ENCODE measurements around the gene CCDC15.

The CCDC15 gene

DNA sequence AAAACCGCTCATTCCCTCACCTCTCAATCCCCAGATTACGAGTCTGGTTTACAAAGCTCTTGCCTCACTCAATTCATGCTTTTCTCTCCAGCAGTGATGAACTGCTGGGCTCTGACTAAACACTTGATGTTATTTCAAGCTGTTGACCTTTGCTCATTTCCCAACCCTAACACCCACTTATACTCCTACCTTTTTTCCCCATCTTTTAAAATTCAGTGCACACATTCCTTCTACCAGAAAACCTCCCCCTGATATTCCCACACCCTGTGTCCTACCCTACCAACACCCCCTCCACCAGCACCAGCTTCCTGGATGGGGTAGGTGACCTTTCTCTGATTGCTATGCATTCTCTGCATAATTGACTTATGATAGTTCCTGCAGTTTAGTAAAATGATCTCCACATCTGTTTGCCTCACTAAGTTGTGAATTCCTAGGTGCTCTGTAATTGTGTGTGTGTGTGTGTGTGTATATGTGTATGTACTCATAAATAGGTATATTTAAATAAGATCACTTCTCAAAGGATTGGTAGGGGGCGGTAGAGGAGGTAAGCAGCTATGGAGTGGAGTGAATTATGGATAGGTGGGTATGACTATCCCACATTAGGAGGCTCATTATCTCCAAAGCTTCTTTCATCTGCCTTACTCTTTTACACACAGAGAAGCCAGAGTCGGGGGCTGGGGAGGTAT is 19.0 kb upstream of the CCDC15 start:
- Histone ChIP-seq H4K12ac (ENCODE audit: low read depth, low read length) (no peak overlapping the region), H2BK12ac (ENCODE audit: low read length) (no peak overlapping the region), H3K27me3 (ENCODE audit: insufficient read depth, low read length) (no peaks in the 10 kb centered on the region), H3K4me2 (ENCODE audit: low read length) (no peak overlapping the region), H3K9ac (ENCODE audit: low read length) (no peak overlapping the region), H2BK120ac (ENCODE audit: insufficient read depth, low read length, poor library complexity) (no peak overlapping the region), H2AFZ (ENCODE audit: insufficient read depth, low read length, poor library complexity) (no peak overlapping the region), H3K4me1 (ENCODE audit: control insufficient read depth in 1 of 2, insufficient read depth in 2 of 2, low read length in 2 of 2) (peaks cover 0 to 3% of the 10 kb centered on the region in 2 experiments), H3K79me1 (ENCODE audit: low read length) (no peaks in the 10 kb centered on the region), H3K4me3 (ENCODE audit: low read depth, low read length) (no peak overlapping the region), H4K8ac (ENCODE audit: low read depth, low read length) (no peak overlapping the region), H4K91ac (ENCODE audit: low read depth, low read length) (no peak overlapping the region), H3K14ac (ENCODE audit: low read length) (no peak overlapping the region), H3K4ac (ENCODE audit: low read depth, low read length) (no peak overlapping the region), H3K9me3 (ENCODE audit: insufficient read depth, low read depth, low read length) (peaks cover 2% of the 10 kb centered on the region), H3K79me2 (ENCODE audit: control insufficient read depth, insufficient read depth, low read length, poor library complexity) (no peaks in the 10 kb centered on the region), H3K36me3 (ENCODE audit: control insufficient read depth in 1 of 2, insufficient read depth in 2 of 2, low read length in 2 of 2) (no peaks in the 10 kb centered on the region), H2BK5ac (ENCODE audit: low read depth, low read length, poor library complexity) (no peak overlapping the region), H3K23ac (ENCODE audit: low read length) (no peak overlapping the region), H3K27ac (ENCODE audit: low read depth, low read length) (no peak overlapping the region), H2AK5ac (ENCODE audit: low read length) (no peak overlapping the region), H3K18ac (ENCODE audit: low read length) (no peak overlapping the region)
- no CpG with 5 or more reads among the region's 4 CpGs for WGBS (ENCODE audit: extremely low coverage, insufficient coverage, insufficient read length)
- no peak for DNase-seq

DNA sequence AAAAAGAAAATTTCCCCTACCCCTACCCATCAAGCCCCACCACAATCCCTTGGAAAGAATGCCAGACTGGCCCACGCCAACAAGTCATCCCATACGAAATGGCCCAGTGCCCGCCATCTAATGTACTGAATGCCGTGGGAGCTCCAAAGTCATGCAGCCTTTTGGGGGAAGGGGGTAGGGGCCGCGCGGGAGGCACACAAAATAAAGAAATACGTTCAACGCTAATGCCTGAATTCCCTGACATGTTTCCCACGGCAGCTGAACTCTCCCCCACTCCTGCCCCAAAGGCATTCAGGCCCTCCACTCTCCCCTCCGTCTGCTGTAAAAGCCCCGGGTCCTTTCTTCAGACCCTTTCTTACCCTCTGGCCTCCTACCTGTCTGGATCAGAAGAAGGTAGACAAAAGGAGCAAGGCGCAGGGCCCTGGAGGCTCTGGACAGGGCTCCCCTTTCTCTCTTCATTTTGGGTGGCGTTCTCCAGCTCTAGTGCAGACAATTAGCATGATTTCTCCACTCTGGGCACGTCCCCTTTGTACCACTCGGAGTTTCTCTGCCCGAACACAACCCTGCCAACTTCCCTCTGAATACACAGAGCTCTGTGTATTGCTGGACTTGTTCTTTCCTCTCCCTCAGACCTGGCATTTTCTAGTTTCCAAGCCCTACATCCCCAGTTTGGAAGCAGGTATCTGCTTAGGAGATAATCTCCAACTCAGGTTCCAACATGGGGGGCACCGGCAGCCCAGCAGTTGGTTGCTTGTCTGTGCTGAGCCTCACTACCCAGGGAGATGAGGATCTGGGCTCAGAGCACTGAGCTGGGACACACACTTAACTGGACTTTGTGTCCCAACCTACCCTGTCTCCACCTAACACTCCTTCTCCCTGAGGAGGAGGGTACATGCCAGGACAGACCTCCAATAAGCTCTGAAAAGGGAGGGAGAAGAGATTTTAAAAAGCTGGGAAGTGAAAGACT is 18.2 kb upstream of the CCDC15 start, which contains the start of gene HEPACAM:
Gene HEPACAM, minus strand, starts transcription at position 500 of the 967 bp plus-strand sequence. Its CDS starts 41 bp downstream, at position 459.
- Histone ChIP-seq H3K4me1 (ENCODE audit: control insufficient read depth in 1 of 2, insufficient read depth in 2 of 2, low read length in 2 of 2) (peaks cover 0 to 3% of the 10 kb centered on the region in 2 experiments), H3K36me3 (ENCODE audit: control insufficient read depth in 1 of 2, insufficient read depth in 2 of 2, low read length in 2 of 2) (no peaks in the 10 kb centered on the region), H2AFZ (ENCODE audit: insufficient read depth, low read length, poor library complexity) (no peak within 1 kb of the TSS), H3K9me3 (ENCODE audit: insufficient read depth, low read depth, low read length) (peaks cover 2% of the 10 kb centered on the region), H3K79me2 (ENCODE audit: control insufficient read depth, insufficient read depth, low read length, poor library complexity) (no peaks in the 10 kb centered on the region), H4K12ac (ENCODE audit: low read depth, low read length) (no peak within 1 kb of the TSS), H3K79me1 (ENCODE audit: low read length) (no peaks in the 10 kb centered on the region), H3K27ac (ENCODE audit: low read depth, low read length) (no peak within 1 kb of the TSS), H3K4me2 (ENCODE audit: low read length) (no peak within 1 kb of the TSS), H4K8ac (ENCODE audit: low read depth, low read length) (no peak within 1 kb of the TSS), H3K23ac (ENCODE audit: low read length) (no peak within 1 kb of the TSS), H2AK5ac (ENCODE audit: low read length) (no peak within 1 kb of the TSS), H3K4ac (ENCODE audit: low read depth, low read length) (no peak within 1 kb of the TSS), H4K91ac (ENCODE audit: low read depth, low read length) (no peak within 1 kb of the TSS), H3K18ac (ENCODE audit: low read length) (no peak within 1 kb of the TSS), H3K14ac (ENCODE audit: low read length) (no peak within 1 kb of the TSS), H3K9ac (ENCODE audit: low read length) (no peak within 1 kb of the TSS), H3K4me3 (ENCODE audit: low read depth, low read length) (no peak within 1 kb of the TSS), H2BK120ac (ENCODE audit: insufficient read depth, low read length, poor library complexity) (no peak within 1 kb of the TSS), H2BK5ac (ENCODE audit: low read depth, low read length, poor library complexity) (no peak within 1 kb of the TSS), H3K27me3 (ENCODE audit: insufficient read depth, low read length) (no peaks in the 10 kb centered on the region), H2BK12ac (ENCODE audit: low read length) (no peak within 1 kb of the TSS)
- WGBS (ENCODE audit: extremely low coverage, insufficient coverage, insufficient read length): no CpG with 5 or more reads among the region's 18 CpGs
- DNase-seq: no peak

DNA sequence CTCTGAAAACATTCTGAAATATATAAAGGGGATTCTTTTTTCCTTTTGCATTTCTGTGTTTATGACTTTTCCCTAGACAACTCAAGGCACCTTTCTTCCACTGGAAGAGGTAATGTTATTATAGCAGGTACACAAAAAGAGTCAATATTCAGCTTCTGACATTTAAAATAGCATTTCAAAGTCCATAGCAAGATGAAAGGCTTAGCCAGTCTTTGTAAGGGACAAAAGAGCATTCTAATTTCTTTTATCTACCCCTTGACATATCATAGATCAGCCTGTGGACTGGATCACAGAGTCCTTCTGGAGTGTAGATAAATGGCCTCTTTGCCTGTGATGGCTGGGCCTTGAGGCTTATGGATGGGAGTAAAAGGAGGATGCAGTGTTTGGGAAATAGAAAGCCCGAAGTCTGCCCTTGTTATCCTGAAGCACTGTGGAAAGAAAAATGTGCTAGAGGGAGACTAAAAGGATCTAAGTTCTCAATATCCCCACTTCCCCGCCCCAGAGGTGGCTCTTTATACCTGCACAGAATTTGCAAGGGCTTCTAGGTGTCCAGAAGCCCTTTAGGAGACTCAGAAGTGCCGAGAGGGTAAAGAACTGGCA is 16.6 kb upstream of the CCDC15 start:
- no CpG with 5 or more reads among the region's 3 CpGs for WGBS (ENCODE audit: extremely low coverage, insufficient coverage, insufficient read length)
- no peak for DNase-seq
- H3K18ac ChIP-seq (ENCODE audit: low read length): no peak overlapping the region
- H3K79me2 ChIP-seq (ENCODE audit: control insufficient read depth, insufficient read depth, low read length, poor library complexity): no peaks in the 10 kb centered on the region
- H3K4me3 ChIP-seq (ENCODE audit: low read depth, low read length): no peak overlapping the region
- H4K91ac ChIP-seq (ENCODE audit: low read depth, low read length): no peak overlapping the region
- H3K9ac ChIP-seq (ENCODE audit: low read length): no peak overlapping the region
- no peak overlapping the region for H4K8ac ChIP-seq (ENCODE audit: low read depth, low read length)
- no peaks in the 10 kb centered on the region for H3K27me3 ChIP-seq (ENCODE audit: insufficient read depth, low read length)
- H3K27ac ChIP-seq (ENCODE audit: low read depth, low read length): no peak overlapping the region
- no peak overlapping the region for H3K4me2 ChIP-seq (ENCODE audit: low read length)
- no peak overlapping the region for H3K14ac ChIP-seq (ENCODE audit: low read length)
- H3K36me3 ChIP-seq (ENCODE audit: control insufficient read depth in 1 of 2, insufficient read depth in 2 of 2, low read length in 2 of 2): no peaks in the 10 kb centered on the region
- no peak overlapping the region for H3K23ac ChIP-seq (ENCODE audit: low read length)
- peaks cover 2% of the 10 kb centered on the region for H3K9me3 ChIP-seq (ENCODE audit: insufficient read depth, low read depth, low read length)
- no peak overlapping the region for H3K4ac ChIP-seq (ENCODE audit: low read depth, low read length)
- H4K12ac ChIP-seq (ENCODE audit: low read depth, low read length): no peak overlapping the region
- no peak overlapping the region for H2AFZ ChIP-seq (ENCODE audit: insufficient read depth, low read length, poor library complexity)
- H3K79me1 ChIP-seq (ENCODE audit: low read length): no peaks in the 10 kb centered on the region
- H2BK12ac ChIP-seq (ENCODE audit: low read length): no peak overlapping the region
- peaks cover 0 to 3% of the 10 kb centered on the region in 2 experiments for H3K4me1 ChIP-seq (ENCODE audit: control insufficient read depth in 1 of 2, insufficient read depth in 2 of 2, low read length in 2 of 2)
- no peak overlapping the region for H2BK5ac ChIP-seq (ENCODE audit: low read depth, low read length, poor library complexity)
- H2AK5ac ChIP-seq (ENCODE audit: low read length): no peak overlapping the region
- H2BK120ac ChIP-seq (ENCODE audit: insufficient read depth, low read length, poor library complexity): no peak overlapping the region

GRCh38 chr11:124938206-124938765 is 15.7 kb upstream of the CCDC15 start:
- Histone ChIP-seq H3K36me3 (ENCODE audit: control insufficient read depth in 1 of 2, insufficient read depth in 2 of 2, low read length in 2 of 2) (no peaks in the 10 kb centered on the region), H2BK12ac (ENCODE audit: low read length) (no peak overlapping the region), H4K8ac (ENCODE audit: low read depth, low read length) (no peak overlapping the region), H3K9me3 (ENCODE audit: insufficient read depth, low read depth, low read length) (peaks cover 2% of the 10 kb centered on the region), H2AK5ac (ENCODE audit: low read length) (no peak overlapping the region), H3K27me3 (ENCODE audit: insufficient read depth, low read length) (no peaks in the 10 kb centered on the region), H3K9ac (ENCODE audit: low read length) (no peak overlapping the region), H2BK120ac (ENCODE audit: insufficient read depth, low read length, poor library complexity) (no peak overlapping the region), H3K27ac (ENCODE audit: low read depth, low read length) (no peak overlapping the region), H3K4ac (ENCODE audit: low read depth, low read length) (no peak overlapping the region), H3K4me1 (ENCODE audit: control insufficient read depth in 1 of 2, insufficient read depth in 2 of 2, low read length in 2 of 2) (peaks cover 0 to 3% of the 10 kb centered on the region in 2 experiments), H3K79me1 (ENCODE audit: low read length) (no peaks in the 10 kb centered on the region), H3K14ac (ENCODE audit: low read length) (no peak overlapping the region), H2BK5ac (ENCODE audit: low read depth, low read length, poor library complexity) (no peak overlapping the region), H2AFZ (ENCODE audit: insufficient read depth, low read length, poor library complexity) (no peak overlapping the region), H3K79me2 (ENCODE audit: control insufficient read depth, insufficient read depth, low read length, poor library complexity) (no peaks in the 10 kb centered on the region), H3K4me3 (ENCODE audit: low read depth, low read length) (no peak overlapping the region), H4K91ac (ENCODE audit: low read depth, low read length) (no peak overlapping the region), H3K4me2 (ENCODE audit: low read length) (no peak overlapping the region), H3K23ac (ENCODE audit: low read length) (no peak overlapping the region), H3K18ac (ENCODE audit: low read length) (no peak overlapping the region), H4K12ac (ENCODE audit: low read depth, low read length) (no peak overlapping the region)
- DNase-seq: no peak
- no CpG with 5 or more reads among the region's 6 CpGs for WGBS (ENCODE audit: extremely low coverage, insufficient coverage, insufficient read length)
